K562 (cell line): Measurements from ENCODE around the gene MAST3. TPM values are rescaled to one million over a fixed set of nuclear protein-coding genes. Genes with fewer than 3 reads are reported as not detected.

ENCODE experiments used
- BCOR ChIP-seq: fragments of 450-650 bp; IDR thresholded peaks from 2 replicates; pipeline ENCODE4 v1.6.1; 2016
- CLOCK ChIP-seq: fragments of 250-450 bp; sonication (Bioruptor Pico); IDR thresholded peaks from 2 replicates; pipeline ENCODE4 v1.4.0; 2020; ENCODE audit warnings: mild to moderate bottlenecking, moderate library complexity, borderline replicate concordance
- COPS2 ChIP-seq: fragments of 450-650 bp; conservative IDR thresholded peaks from 2 replicates; pipeline ENCODE4 v1.6.1; 2016; ENCODE audit warnings: mild to moderate bottlenecking, moderate library complexity
- CREB3 ChIP-seq: fragments of 450-650 bp; conservative IDR thresholded peaks from 2 replicates; pipeline ENCODE4 v1.6.1; 2016; ENCODE audit warnings: missing genetic modification characterization, low read depth, mild to moderate bottlenecking, missing compliant biosample characterization, moderate library complexity
- EP300 ChIP-seq: IDR thresholded peaks from 2 replicates; pipeline ENCODE4 v1.6.1; 2012; ENCODE audit warnings: low read length, improper control_type of control experiment
- FOXJ3 ChIP-seq: sonication (generic); formaldehyde crosslinking; IDR thresholded peaks from 2 replicates; pipeline ENCODE4 v1.4.0; 2020; ENCODE audit warnings: mild to moderate bottlenecking, missing genetic modification reagents
- HDAC3 ChIP-seq: fragments of 450-650 bp; IDR thresholded peaks from 2 replicates; pipeline ENCODE4 v1.6.1; 2018; ENCODE audit warnings: borderline replicate concordance, mild to moderate bottlenecking, moderate library complexity; ENCODE audit not compliant: partially characterized antibody
- JUND ChIP-seq, 2 experiments: IDR thresholded peaks; 2 replicates in 1 of 2; 3 replicates in 1 of 2; pipeline ENCODE4 v1.6.1; 2011; ENCODE audit warnings: borderline replicate concordance in 2 of 2, low read depth in 2 of 2, low read length in 2 of 2, improper control_type of control experiment in 1 of 2, missing biosample characterization in 1 of 2, missing genetic modification characterization in 1 of 2, missing genetic modification reagents in 1 of 2
- KAT8 ChIP-seq: fragments of 450-650 bp; IDR thresholded peaks from 2 replicates; pipeline ENCODE4 v1.6.1; 2016; ENCODE audit warnings: low read depth, mild to moderate bottlenecking
- MECOM ChIP-seq: fragments of 250-450 bp; sonication (Bioruptor Pico); IDR thresholded peaks from 2 replicates; pipeline ENCODE4 v1.8.0; 2022; ENCODE audit warnings: inconsistent platforms
- MED1 ChIP-seq: sonication (generic); formaldehyde crosslinking; IDR thresholded peaks from 2 replicates; pipeline ENCODE4 v1.8.1; 2023; ENCODE audit warnings: missing genetic modification reagents, borderline replicate concordance
- MLLT1 ChIP-seq, 2 experiments: fragments of 450-650 bp; IDR thresholded peaks; 2 replicates each; pipeline ENCODE4 v1.6.1; 2016
- NEUROD1 ChIP-seq: fragments of 150-350 bp; IDR thresholded peaks from 2 replicates; pipeline ENCODE4 v1.6.1; 2014; ENCODE audit warnings: borderline replicate concordance, low read length, low read depth; ENCODE audit not compliant: partially characterized antibody
- ZNF174 ChIP-seq: fragments of 250-450 bp; sonication (Bioruptor Pico); IDR thresholded peaks from 2 replicates; pipeline ENCODE4 v1.4.0; 2020; ENCODE audit warnings: mild to moderate bottlenecking
- ZNF184 ChIP-seq: sonication (generic); formaldehyde crosslinking; IDR thresholded peaks from 2 replicates; pipeline ENCODE4 v1.5.0; 2020; ENCODE audit warnings: missing genetic modification reagents
- ZNF23 ChIP-seq: fragments of 250-450 bp; sonication (Bioruptor Pico); IDR thresholded peaks from 2 replicates; pipeline ENCODE4 v1.4.0; 2020; ENCODE audit warnings: mild to moderate bottlenecking
- polyA plus RNA-seq, 8 experiments: library from polyadenylated mRNA; depleted of rRNA in 4 of 8; stranded (reverse) in 5 of 8; unstranded in 3 of 8; fragments of >200 nt; fragmentation: Nextera tagmentation in 2 of 8; fragmentation: Illumina TruSeq in 1 of 8; extraction: Ambion mirVana in 2 of 8; extraction: Trizol in 1 of 8; gene quantifications; 2 replicates each; pipeline versions ENCODE4 v1.2.1 to v1.2.3, GENCODE V29; 2011 to 2014; ENCODE audit warnings: inconsistent platforms in 1 of 8, missing spikeins in 1 of 8
- total RNA-seq, 7 experiments: library from RNA; depleted of rRNA in 6 of 7; stranded (reverse); fragments of >200 nt in 6 of 7; fragmentation: Illumina TruSeq in 2 of 7; extraction: Trizol in 2 of 7; gene quantifications; 2 replicates each; pipeline versions ENCODE4 v1.2.1 to v1.2.3, GENCODE V29; 2011 to 2021; ENCODE audit warnings: low replicate concordance in 1 of 7
- TF ChIP-seq, protein P1 (sequence below): fragments of 250-450 bp; sonication (Bioruptor Pico); IDR thresholded peaks from 2 replicates; pipeline ENCODE4 v1.8.0; 2022; ENCODE audit warnings: inconsistent platforms, mild to moderate bottlenecking, moderate library complexity, borderline replicate concordance
- TF ChIP-seq, protein P2 (sequence below): fragments of 250-450 bp; sonication (Bioruptor Pico); IDR thresholded peaks from 2 replicates; pipeline ENCODE4 v1.5.0; 2022; ENCODE audit warnings: mild to moderate bottlenecking

Gene MAST3
- total and polyA plus RNA-seq, 9 of the 15 experiments (the other 6 are each of a cell fraction or from before 2014, with no cell fraction given) = 0.94 to 9.9 (median 2.4) TPM

- no peak for TF ChIP-seq MLLT1 (IDR thresholded peaks at IDR 0.05)
- no peak for TF ChIP-seq MECOM (CRISPR knock-in tag)
- TF ChIP-seq HDAC3 = no peak
- TF ChIP-seq COPS2 = no peak
- TF ChIP-seq ZNF174 = no peak
- peak; percentile 36; the same call in 1 of the 2 replicates for TF ChIP-seq JUND (IDR thresholded peaks at IDR 0.05; ENCODE audit: borderline replicate concordance, low read depth, low read length)
- no peak; the same call in 2 of the 3 replicates for TF ChIP-seq JUND (tag; IDR thresholded peaks at IDR 0.05; ENCODE audit: borderline replicate concordance, low read depth, low read length)
- TF ChIP-seq FOXJ3 (CRISPR knock-in tag) = 0 out of 2 replicates have a peak, but pooled peaks have one; percentile 16
- TF ChIP-seq BCOR = peak; percentile 100
- TF ChIP-seq, protein P1, sequence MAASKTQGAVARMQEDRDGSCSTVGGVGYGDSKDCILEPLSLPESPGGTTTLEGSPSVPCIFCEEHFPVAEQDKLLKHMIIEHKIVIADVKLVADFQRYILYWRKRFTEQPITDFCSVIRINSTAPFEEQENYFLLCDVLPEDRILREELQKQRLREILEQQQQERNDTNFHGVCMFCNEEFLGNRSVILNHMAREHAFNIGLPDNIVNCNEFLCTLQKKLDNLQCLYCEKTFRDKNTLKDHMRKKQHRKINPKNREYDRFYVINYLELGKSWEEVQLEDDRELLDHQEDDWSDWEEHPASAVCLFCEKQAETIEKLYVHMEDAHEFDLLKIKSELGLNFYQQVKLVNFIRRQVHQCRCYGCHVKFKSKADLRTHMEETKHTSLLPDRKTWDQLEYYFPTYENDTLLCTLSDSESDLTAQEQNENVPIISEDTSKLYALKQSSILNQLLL (CRISPR knock-in tag) = no peak
- no peak for TF ChIP-seq ZNF23 (CRISPR knock-in tag)
- TF ChIP-seq KAT8 = no peak
- no peak for TF ChIP-seq CREB3 (tag)
- no peak for TF ChIP-seq CLOCK (CRISPR knock-in tag)
- TF ChIP-seq, protein P2, sequence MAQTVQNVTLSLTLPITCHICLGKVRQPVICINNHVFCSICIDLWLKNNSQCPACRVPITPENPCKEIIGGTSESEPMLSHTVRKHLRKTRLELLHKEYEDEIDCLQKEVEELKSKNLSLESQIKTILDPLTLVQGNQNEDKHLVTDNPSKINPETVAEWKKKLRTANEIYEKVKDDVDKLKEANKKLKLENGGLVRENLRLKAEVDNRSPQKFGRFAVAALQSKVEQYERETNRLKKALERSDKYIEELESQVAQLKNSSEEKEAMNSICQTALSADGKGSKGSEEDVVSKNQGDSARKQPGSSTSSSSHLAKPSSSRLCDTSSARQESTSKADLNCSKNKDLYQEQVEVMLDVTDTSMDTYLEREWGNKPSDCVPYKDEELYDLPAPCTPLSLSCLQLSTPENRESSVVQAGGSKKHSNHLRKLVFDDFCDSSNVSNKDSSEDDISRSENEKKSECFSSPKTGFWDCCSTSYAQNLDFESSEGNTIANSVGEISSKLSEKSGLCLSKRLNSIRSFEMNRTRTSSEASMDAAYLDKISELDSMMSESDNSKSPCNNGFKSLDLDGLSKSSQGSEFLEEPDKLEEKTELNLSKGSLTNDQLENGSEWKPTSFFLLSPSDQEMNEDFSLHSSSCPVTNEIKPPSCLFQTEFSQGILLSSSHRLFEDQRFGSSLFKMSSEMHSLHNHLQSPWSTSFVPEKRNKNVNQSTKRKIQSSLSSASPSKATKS (CRISPR knock-in tag) = no peak
- TF ChIP-seq MED1 (CRISPR knock-in tag) = no peak
- no peak for TF ChIP-seq NEUROD1
- no peak for TF ChIP-seq EP300
- TF ChIP-seq ZNF184 = no peak
Measured at GRCh38 chr19:18090545-18091216, 6.9 kb upstream of the MAST3 start (continued).
